ENCODE data around the gene GCC1.
A peak's percentile ranks its signal among the peaks of the same experiment; 100 is the strongest.
"Not testable (repeated sequence)": the region's sequence is repeated elsewhere in the genome, so short reads cannot be mapped to it uniquely, and the experiment has no call there.

Gene GCC1

DNA sequence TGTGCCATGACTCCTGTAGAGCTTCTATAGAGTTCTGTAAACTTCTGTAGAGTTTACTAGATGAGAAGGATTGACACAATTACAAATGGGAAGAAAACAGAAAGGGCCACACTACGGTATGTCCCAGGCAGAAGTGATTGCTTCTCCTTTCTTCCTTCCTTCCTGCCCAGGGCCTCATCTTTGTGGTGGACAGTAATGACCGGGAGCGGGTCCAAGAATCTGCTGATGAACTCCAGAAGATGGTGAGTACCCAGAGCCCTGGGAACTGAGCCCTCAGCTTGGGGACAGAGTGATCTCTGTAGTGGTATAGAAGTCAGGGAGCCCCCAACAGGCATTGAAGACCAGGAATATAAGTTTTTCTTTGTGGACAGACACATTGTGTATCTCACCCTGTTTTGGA lies 4.5 kb upstream of the GCC1 start:
- no peak for DNase-seq (ENCODE audit: low read depth)

DNA sequence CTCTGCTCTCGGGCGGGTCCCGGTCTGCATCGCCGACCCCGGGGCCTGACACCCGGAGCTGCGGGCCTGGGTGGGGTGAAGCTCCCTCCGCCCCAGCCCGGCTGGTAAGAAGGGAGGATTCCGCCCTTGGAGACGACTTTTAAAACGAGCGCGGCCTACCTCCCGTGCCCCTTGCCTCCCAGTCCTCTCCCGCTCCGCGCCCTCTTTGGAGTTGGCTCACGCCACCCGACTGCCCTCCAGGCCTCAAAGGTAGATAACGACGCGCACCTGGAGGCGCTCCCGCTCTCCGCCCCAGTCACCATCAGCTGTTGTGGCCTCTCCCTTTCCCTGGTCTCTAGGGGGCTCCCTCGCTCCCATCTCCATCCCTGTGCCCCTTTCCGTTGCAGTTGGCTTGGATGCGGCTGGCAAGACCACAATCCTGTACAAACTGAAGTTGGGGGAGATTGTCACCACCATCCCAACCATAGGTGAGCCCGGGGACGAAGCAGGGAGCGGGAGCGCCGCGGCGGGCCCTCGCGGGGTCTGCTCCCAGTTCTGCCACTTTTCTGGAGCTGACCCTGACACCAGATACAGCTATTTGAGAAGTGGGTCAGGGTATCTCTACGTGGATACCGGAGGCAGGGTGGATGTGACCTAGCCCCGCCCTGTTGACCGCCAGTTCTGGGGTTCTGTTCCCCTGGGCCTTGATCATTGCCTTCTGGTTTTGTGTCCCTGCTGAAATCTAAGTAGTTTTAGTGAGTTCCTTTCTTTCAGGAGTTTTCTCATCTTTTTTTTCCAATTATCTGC lies 3.5 kb upstream of the GCC1 start:
- peak; percentile 4 for DNase-seq (ENCODE audit: low read depth)

DNA sequence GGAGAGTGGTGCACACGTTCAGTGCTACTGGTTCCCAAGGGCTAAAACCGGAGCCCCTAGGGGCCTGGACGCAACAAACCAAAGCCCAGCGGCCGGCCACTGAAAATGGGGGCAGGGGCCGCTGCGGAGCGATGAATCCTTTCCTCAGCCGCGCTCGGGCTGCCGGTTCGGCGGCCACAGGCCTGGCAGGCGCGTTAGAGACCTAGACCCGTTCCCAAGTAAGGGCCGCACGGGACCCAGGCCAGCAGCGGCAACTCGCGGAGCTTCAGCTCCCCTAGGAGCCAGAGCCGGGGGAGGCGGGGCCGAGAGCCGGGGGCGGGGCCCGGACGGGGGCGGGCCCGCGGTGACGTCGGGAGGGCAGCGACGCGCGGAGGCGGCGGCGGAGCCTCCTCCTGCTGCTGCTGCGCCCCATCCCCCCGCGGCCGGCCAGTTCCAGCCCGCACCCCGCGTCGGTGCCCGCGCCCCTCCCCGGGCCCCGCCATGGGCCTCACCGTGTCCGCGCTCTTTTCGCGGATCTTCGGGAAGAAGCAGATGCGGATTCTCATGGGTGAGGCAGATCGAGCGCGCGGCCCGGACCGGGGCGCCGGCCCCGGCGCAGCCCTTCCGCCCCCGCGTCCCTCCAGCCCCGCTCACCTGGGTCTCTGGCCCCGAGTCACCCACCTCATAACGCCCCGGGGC lies 2.8 kb upstream of the GCC1 start, which contains the start of gene ARF5:
Gene ARF5, plus strand, starts transcription at position 393 of the 678 bp plus-strand sequence. Its CDS starts 88 bp downstream, at position 481.
- peak; percentile 86 for DNase-seq (ENCODE audit: low read depth)

DNA sequence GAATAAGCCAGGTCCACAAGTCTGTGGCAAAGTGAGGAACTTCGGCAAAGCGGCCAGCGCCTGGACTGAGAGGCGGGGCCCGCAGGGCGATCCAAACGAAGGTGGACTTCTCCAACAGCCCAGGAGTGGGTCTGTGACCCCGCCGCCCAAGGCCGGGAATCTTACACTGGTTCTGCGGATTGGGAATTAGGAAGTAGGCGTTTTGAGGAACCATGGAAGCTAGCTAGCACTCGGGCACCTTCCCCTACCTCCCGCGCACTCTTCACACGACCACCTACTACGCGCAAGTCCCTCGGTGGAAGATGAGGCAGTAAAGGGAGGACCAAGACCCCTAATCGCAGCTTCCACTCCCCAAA lies 2.2 kb upstream of the GCC1 start:
- no peak for DNase-seq (ENCODE audit: low read depth)

DNA sequence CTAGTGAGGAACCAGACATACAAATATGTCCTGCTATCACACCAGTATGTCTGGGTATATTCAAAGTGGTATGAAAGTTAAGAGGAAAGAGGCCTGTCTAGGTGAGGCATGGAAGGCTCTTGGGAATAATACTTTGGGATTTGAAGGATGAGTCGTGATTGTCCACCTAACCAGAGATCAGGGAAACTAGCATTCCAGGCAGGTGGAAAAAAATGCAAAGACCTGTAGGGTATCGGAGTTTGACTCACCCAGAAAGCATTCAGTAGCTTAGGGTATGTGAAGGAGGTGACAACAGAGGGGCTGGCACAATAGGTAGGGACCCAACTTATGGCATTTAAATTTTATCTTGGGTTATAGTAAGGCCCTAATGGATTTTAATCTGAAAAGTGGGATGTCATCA lies 950 bp upstream of the GCC1 start:
- DNase-seq (ENCODE audit: low read depth) = no peak

DNA sequence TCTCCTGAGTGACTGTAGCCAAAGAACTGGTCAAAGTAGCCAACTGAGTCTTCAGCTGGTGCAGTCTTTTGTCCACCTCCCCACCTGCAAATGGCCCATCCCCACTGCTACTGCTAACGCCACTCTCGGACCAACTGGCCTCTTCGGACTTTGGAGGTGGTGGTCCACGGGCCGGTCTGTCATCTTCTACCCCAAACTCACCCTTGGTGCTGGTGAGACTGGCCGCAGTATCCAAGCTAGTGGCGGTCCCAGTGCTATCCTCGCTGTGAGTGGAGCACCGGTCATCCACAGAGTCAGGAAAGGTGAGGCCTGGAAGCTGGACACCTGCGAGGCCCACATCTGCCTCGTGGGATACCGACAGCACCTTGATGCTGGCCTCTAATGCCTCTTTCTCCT lies 750 bp downstream of the GCC1 start:
- no peak for DNase-seq (ENCODE audit: low read depth)

DNA sequence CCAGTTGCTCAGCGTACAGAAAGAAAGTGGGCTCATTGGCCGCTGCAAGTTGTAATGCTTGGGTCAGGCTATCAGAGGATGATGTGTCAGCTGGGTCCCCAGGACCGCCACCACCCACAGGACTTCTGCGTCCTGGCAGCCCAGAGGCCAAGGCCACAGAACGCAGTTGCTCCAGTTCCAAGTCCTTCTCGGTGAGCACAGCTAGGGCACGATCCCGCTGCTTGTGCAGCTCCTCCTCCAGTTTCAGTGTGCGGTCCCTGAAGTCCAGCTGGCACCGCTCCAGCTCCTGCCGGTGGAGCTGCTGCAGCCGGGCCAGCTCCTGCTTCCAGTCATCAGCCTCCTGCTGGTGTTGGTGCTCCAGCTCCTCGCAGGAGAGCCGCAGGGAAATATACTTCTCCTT lies 3.0 kb downstream of the GCC1 start:
- no peak for DNase-seq (ENCODE audit: low read depth)

DNA sequence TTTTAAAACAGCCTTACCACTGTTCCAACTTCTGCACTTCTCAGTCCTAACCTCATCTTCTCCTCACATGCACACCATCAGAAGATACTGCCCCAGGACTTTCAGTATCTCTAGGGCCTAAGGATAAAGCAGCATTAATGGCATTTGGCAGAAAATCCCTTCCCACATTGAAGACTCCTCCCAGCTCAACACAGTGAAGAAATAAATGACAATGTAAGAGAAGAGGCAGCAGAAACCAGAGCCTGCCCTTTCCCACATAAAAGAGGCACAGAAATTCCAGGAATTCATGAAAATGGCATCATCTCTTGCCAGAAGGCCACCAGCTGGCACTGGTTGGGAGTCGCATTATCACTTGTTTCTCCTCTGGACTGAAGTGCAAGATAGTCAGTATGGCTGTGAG lies 3.7 kb downstream of the GCC1 start:
- DNase-seq (ENCODE audit: low read depth) = no peak

DNA sequence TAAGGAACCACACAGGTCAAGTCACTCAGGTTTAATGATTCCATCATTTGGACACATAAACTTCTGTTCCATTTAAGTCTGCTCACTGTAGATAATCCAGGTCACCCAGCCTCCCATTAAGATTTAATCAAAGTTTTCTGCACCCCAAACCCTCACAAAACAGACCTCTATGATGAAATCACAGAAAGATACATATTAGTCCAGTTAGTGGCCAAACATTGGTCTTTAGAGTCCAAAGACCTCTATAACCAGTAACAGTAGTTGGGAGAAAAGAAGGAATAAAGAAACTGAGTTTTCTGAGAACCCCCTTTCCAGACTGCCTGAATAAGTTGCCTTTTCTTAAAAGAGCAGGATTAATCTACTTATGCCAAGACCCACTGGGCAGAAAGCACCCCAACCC lies 4.8 kb downstream of the GCC1 start:
- no peak for DNase-seq (ENCODE audit: low read depth)

DNA sequence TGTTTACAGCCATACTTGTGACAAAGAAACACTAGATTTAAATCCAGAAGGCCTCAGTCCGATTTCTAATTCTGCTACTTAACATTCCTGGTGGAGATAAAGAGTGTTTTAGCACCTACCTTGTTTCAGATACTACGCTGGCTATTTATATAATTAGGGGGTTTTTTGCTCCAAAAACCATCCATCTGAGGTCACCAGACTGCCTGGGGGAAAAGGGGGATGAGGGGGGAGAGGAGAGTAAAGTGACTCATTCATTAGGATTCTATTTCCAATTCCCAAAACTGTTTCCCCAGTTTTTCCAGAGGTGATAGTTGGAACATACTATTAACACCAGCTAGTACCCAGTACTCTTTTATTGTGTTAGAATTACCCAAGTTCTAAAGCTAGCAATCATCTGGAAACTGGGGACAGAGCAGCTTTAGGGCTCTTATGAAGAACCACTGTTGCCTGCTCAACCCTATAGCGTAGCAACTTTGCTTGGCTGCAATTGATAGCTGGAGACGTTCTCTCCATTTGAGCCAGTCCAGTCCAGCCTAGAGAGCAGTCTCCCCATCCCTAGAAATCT lies 6.6 kb downstream of the GCC1 start:
- no peak for DNase-seq (ENCODE audit: low read depth)

DNA sequence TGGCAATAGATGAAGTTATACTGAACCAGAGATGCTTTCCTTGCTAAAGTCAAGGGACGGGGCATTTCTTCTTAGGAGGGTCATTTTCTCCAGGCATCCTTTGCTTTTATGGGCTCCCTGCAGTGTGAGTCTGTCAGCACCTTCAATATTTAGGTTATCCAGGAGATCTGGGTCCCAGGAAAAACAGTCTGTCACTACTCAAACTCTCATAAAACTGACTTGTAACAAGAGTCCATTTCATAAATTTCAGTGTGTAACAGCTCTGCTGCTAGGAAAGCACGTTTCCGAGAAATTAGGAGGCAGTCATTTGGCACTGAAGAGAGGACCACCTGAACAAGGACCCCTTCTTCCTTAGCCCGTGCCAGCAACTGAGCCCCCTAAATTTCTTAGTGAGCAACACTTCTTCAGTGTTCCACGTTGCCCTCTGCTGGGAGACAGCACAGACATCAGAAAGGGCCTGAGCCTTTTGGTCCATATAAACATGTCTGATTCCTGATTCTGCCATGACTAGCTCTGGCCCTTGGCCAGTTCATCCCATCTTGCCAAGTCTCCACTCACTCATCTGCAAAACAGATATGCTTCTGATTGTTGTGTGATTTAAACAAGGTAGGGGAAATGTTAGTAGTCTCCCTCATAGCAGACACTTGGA lies 7.2 kb downstream of the GCC1 start:
- DNase-seq (ENCODE audit: low read depth) = no peak

DNA sequence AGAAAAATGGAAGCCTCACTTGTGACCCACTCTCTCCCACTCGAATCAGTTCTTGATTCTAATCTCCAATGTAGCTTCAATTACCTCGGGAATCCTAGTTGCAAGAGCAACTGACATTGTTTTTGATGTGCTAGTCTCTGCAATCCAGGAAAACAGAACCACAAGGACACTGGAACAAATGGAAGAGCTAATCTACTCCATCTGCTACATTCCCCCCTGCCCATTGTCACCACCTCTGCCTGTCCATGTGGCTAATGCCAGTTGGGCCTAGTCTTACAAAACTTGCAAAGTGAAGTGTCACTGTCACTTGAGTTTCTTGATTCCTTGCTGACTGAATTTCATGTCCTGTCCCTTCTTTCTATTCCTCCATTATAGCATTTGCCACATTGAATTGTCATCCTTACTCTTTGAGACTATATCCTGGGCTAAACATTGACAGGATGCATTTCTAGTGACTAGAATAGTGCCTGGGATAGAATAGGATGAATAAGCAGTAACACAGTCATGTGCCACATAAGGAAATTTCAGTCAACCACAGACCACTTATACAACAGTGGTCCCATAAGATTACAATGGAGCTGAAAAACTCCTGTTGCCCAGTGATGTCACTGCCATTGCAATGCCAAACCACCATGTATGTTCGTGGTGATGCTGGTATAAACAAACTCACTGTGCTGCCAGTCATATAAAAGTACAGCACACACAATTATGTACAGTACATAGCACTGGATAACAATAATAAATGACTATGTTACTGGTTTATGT lies 13.5 kb downstream of the GCC1 start:
- no peak for DNase-seq (ENCODE audit: low read depth)

DNA sequence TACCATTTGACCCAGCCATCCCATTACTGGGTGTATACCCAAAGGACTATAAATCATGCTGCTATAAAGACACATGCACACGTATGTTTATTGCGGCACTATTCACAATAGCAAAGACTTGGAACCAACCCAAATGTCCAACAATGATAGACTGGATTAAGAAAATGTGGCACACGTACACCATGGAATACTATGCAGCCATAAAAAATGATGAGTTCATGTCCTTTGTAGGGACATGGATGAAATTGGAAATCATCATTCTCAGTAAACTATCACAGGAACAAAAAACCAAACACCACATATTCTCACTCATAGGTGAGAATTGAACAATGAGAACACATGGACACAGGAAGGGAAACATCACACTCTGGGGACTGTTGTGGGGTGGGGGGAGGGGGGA lies 17.4 kb downstream of the GCC1 start:
- DNase-seq (ENCODE audit: low read depth) = not testable (repeated sequence)

DNA sequence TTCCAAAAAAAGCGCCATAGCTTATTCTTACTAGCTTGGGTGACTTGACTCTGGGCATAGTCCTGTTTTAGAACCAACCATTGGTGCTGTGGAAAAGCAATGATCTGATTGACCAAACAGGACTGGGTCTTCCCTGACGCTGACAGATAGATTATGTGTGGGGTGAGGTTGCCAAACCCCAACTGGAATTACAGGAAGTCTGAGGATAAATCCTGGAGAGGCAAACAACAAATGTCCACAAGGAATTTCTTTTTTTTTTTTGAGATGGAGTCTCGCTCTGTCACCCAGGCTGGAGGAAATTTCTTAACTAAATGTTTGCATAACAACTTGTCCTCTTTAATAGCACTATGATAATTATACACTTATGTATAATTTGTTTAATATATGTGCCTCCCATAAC lies 19.2 kb downstream of the GCC1 start:
- DNase-seq (ENCODE audit: low read depth) = no peak

DNA sequence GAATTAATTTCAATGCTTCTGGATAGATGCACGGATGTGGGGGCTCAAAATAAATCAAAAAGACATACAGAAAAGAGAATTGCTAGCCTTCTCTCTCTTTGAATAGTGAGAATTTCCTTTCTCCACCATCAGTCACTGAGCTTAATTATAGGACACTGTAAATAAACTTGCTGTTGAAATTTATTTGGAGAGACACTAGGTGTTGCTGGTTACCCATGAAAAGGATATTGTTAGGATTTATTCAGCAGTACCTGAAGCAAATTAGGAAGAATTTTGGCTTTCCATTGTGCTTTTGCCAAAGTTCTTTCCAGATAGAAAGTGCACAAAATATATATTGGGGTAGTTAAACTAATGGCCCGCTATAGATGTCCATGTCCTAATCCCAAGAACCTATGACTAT lies 27.6 kb downstream of the GCC1 start:
- DNase-seq (ENCODE audit: low read depth) = no peak

DNA sequence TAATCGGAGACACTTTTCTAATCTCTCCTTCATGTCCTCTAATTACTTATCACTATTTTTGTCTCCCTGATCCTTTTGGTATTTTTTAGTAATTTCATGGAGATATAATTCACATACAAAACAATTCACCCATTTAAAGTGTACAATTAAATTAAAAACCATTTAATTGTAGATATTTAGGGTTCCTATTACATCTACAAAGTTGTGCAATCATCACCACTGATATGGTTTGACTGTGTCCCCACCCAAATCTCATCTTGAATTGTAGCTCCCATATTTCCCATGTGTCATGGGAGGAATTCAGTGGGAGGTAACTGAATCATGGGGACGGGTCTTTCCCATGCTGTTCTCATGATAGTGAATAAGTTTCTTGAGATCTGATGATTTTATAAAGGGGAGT lies 29.0 kb downstream of the GCC1 start:
- no peak for DNase-seq (ENCODE audit: low read depth)

DNA sequence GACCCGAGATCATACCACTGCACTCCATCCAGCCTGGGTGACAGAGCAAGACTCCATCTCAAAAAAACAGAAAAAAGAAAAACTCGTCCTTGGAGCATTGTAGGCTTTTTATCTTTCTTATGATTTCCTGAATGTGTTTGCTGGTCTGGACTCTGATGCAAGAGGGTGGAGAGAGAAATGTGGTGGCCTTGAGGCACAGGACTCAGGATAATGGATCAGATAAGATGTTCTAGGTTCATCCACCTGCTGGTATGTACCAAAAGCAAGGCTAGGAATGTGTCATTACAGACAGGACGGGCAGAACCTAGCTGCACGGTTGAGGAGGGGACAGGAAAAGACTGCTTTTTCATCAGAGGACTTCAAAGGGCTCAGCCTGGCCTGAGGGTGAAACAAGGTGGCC lies 33.5 kb downstream of the GCC1 start:
- DNase-seq (ENCODE audit: low read depth) = no peak

DNA sequence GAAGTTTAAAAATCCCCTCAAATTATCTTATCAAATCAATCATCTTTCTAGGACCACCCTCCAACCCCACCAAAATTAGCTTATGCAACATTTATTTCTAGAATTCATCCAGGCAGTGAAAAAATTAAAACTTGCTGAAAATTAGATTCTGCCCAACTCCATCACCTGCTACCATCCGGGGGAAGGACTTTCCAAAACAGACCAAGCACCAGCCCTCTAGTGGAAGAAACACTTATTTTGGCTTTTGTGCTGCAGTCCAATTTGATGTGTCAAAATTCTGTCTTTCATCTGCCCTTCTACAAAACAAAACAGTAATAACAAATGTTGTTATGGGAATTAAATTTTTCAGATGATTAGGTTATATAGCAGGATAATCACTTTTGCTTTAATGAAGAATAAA lies 35.1 kb downstream of the GCC1 start:
- DNase-seq (ENCODE audit: low read depth) = no peak

DNA sequence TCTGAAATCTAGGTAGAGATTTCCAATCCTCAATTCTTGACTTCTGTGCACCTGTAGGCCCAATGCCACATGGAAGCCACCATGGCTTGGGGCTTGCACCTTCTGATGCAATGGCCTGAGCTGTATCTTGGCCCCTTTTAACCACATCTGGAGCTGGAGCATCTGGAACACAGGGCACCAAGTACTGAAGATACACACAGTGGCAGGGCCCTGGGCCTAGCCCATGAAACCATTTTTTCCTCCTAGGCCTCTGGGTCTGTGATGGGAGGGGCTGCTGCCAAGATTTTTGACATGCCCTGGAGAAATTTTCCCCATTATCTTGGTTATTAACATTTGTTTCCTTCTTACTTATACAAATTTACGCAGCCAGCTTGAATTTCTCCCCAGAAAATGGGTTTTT lies 39.1 kb downstream of the GCC1 start:
- DNase-seq (ENCODE audit: low read depth) = no peak

DNA sequence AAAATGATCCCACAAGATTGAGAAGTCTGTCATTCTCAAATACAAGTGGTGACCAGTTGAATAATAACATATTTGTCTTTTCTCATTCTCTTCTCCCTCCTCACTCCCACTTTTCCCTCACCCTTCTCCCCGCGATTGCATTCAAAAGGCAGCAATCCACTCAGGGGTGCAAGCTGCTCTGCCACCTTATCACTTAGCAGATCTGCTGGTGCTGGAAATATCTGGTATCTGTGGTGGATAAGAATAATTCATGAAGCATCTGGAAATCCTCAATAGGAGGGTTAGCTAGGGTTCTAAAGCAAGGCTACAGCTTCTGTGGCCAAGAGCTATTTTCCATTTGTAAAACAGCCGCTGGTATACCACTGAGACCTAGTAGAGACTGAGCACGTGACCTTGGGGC lies 43.8 kb downstream of the GCC1 start:
- DNase-seq (ENCODE audit: low read depth) = no peak

DNA sequence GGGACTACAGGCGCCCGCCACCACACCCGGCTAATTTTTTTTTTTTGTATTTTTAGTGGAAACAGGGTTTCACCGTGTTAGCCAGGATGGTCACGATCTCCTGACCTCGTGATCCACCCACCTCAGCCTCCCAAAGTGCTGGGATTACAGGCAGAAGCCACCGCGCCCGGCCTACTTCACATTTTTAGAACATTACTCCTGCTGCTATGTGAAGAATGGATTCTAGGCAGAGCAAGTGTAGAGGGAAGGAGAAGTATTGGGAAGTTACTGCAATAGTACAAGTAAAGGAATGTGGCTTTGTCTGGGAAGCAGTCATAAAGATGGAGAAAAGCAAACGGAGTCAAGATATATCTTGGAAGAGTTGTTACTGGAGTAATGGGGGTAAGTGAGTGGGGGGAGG lies 44.9 kb downstream of the GCC1 start:
- not testable (repeated sequence) for DNase-seq (ENCODE audit: low read depth)

DNA sequence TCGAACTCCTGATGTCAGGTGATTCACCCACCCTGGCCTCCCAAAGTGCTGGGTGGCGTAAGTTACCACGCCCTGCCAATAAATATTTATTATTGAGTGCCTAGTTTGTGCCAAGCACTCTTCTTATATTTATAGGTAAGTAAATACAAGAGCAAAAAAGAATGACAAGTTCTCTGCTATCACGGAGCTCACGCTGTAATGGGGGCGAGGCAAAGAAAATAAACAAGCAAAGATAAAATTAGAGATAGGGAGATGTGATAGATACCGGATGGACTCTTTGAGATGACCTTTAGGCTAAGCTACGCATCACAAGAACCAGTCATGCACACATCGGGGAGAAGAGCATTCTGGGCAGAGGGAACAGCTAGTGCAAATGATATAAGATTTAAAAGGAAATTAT lies 46.3 kb downstream of the GCC1 start:
- no peak for DNase-seq (ENCODE audit: low read depth)

All from activated T-helper 1 cell treated with Interleukin-2 at 50 U/mL for 16 hours (primary cell).